Measurements from ENCODE around the gene DLEU7.

- TF ChIP-seq RNF2 (IDR thresholded peaks at IDR 0.05): no peak
- no peak for TF ChIP-seq BRF2 (IDR thresholded peaks at IDR 0.05; ENCODE audit: borderline replicate concordance, insufficient read depth, insufficient read length)
- no peak for TF ChIP-seq CTCF (IDR thresholded peaks at IDR 0.05 in 2 of 3, conservative IDR thresholded peaks at IDR 0.05 in 1 of 3; ENCODE audit: insufficient read depth in 2 of 3, low read depth in 1 of 3, low read length in 3 of 3)
- no peak for TF ChIP-seq ASH1L (IDR thresholded peaks at IDR 0.05; ENCODE audit: borderline replicate concordance, low read depth, partially characterized antibody)
- TF ChIP-seq PATZ1 (CRISPR knock-in tag; IDR thresholded peaks at IDR 0.05; ENCODE audit: borderline replicate concordance): no peak
- no peak for TF ChIP-seq CHD1 (IDR thresholded peaks at IDR 0.05; ENCODE audit: low read length)
- TF ChIP-seq HDAC6 (IDR thresholded peaks at IDR 0.05; ENCODE audit: low read depth, low read length): no peak
- TF ChIP-seq JUND (IDR thresholded peaks at IDR 0.05; ENCODE audit: borderline replicate concordance, low read depth, low read length): no peak
- no peak for TF ChIP-seq JUND (tag; IDR thresholded peaks at IDR 0.05; ENCODE audit: borderline replicate concordance, low read depth, low read length)
These were observed 47.0 kb downstream of the DLEU7 start for GRCh38 chr13:50796463-50796862.

Measured in K562 (cell line).